HG03457 (cell line): Measurements from ENCODE around the gene APOM.

Experiments
- ATAC-seq: cut with Tn5 transposase; IDR thresholded peaks from one replicate; pipeline ENCODE4 v1.9.1; 2021; ENCODE audit warnings: moderate number of reproducible peaks; ENCODE audit not compliant: unreplicated experiment

Gene APOM

GRCh38 chr6:31701666-31702404 lies 46.1 kb downstream of the APOM start:
- ATAC-seq, result no peak

- no peak for ATAC-seq
Observed at GRCh38 chr6:31702405-31702818, 46.7 kb downstream of the APOM start.

- ATAC-seq, result no peak
Observed at GRCh38 chr6:31702819-31703716, 47.4 kb downstream of the APOM start, which contains the start of gene ABHD16A. ABHD16A (minus strand) TSS chr6:31703324; CDS start chr6:31703281, 43 bp downstream.

- ATAC-seq, result no peak
Observed at GRCh38 chr6:31705931-31706330, 50.2 kb downstream of the APOM start.

- ATAC-seq, result no peak
Observed at GRCh38 chr6:31706599-31706998, 50.9 kb downstream of the APOM start, which contains the start of gene LY6G6F. LY6G6F (plus strand) TSS chr6:31706866; CDS start chr6:31706907, 41 bp downstream.

GRCh38 chr6:31707701-31708100 lies 52.0 kb downstream of the APOM start:
- ATAC-seq, result no peak
